Esophagus (tissue), 2 donors: ENCODE data around the gene ZNF787. TPM values are rescaled to one million over a fixed set of nuclear protein-coding genes. Genes with fewer than 3 reads are reported as not detected.

Source experiments
- H3K27ac ChIP-seq, 2 donors: one replicate each; pipeline ENCODE4 v1.5.1; 2013; ENCODE audit warnings: low read depth in 2 of 2, mild to moderate bottlenecking in 2 of 2, inconsistent platforms in 1 of 2, low read length in 1 of 2, moderate library complexity in 1 of 2
- H3K27me3 ChIP-seq, 2 donors: one replicate each; pipeline ENCODE4 v1.6.1; 2013; ENCODE audit warnings: low read length in 2 of 2, control low read depth in 1 of 2, mild to moderate bottlenecking in 1 of 2; ENCODE audit not compliant: insufficient read depth in 2 of 2, control insufficient read depth in 1 of 2
- H3K36me3 ChIP-seq, 2 donors: one replicate each; pipeline ENCODE4 v1.6.1; 2013; ENCODE audit warnings: low read length in 1 of 2; ENCODE audit not compliant: control insufficient read depth in 2 of 2, insufficient read depth in 2 of 2
- H3K4me1 ChIP-seq, 2 donors: one replicate each; pipeline ENCODE4 v1.6.1; 2013; ENCODE audit warnings: low read length in 1 of 2; ENCODE audit not compliant: control insufficient read depth in 2 of 2, insufficient read depth in 2 of 2
- H3K4me3 ChIP-seq, 2 donors: one replicate each; pipeline ENCODE4 v1.5.1; 2013; ENCODE audit warnings: low read length in 2 of 2, mild to moderate bottlenecking in 2 of 2, low read depth in 1 of 2, moderate library complexity in 1 of 2
- H3K9me3 ChIP-seq, 2 donors: one replicate each; pipeline ENCODE4 v1.6.1; 2013; ENCODE audit warnings: mild to moderate bottlenecking in 2 of 2, low read depth in 1 of 2, low read length in 1 of 2, moderate library complexity in 1 of 2; ENCODE audit not compliant: control insufficient read depth in 2 of 2, insufficient read depth in 1 of 2
- WGBS, 2 donors: extraction: QIAGEN DNeasy Blood & Tissue Kit; methylation state at CpG; one replicate each; pipeline ENCODE4 v1.1.7; 2013; 5-methylcytosine and 5-hydroxymethylcytosine counted together
- polyA plus RNA-seq, 2 donors: library from polyadenylated mRNA; stranded (reverse); fragments of 200-250 nt; gene quantifications; one replicate each; pipeline ENCODE4 v1.2.3, GENCODE V29; 2013
- donor health status: healthy with polysubstance abuse.
- donor health status: Bipolar disorder and iron deficiency.

ZNF787 gene
- polyA plus RNA-seq, 2 donors: 17.0 to 19.0 TPM

GRCh38 chr19:56138069-56138468, 17.0 kb upstream of the ZNF787 start:
- Histone ChIP-seq H3K4me3 (no peak overlapping the region), H3K9me3 (no peaks in the 10 kb centered on the region), H3K4me1 (peaks cover 4 to 14% of the 10 kb centered on the region in 2 donors), H3K36me3 (no peaks in the 10 kb centered on the region), H3K27ac (peak overlapping the region; percentile 26 to 58), H3K27me3 (no peaks in the 10 kb centered on the region)
- 38 to 51% methylated on average over 3 of the region's 3 CpGs for WGBS, 2 donors

GRCh38 chr19:56137405-56137804, 16.3 kb upstream of the ZNF787 start:
- Histone ChIP-seq H3K36me3 (no peaks in the 10 kb centered on the region), H3K27ac (peak overlapping the region; percentile 40 to 62), H3K4me3 (no peak overlapping the region), H3K27me3 (no peaks in the 10 kb centered on the region), H3K9me3 (no peaks in the 10 kb centered on the region), H3K4me1 (peaks cover 0 to 8% of the 10 kb centered on the region in 2 donors)
- WGBS, 2 donors: 44 to 49% methylated on average over 6 of the region's 6 CpGs

- no peaks in the 10 kb centered on the region for H3K9me3 ChIP-seq
- no peak overlapping the region for H3K4me3 ChIP-seq
- 69 to 78% methylated on average over 10 of the region's 10 CpGs for WGBS, 2 donors
- H3K27ac ChIP-seq: no peak overlapping the region
- peaks cover 0 to 8% of the 10 kb centered on the region in 2 donors for H3K4me1 ChIP-seq
- H3K36me3 ChIP-seq: no peaks in the 10 kb centered on the region
- H3K27me3 ChIP-seq: no peaks in the 10 kb centered on the region
Observed at GRCh38 chr19:56136362-56136761, 15.3 kb upstream of the ZNF787 start.

- H3K4me1 ChIP-seq: peaks cover 0 to 4% of the 10 kb centered on the region in 2 donors
- H3K36me3 ChIP-seq: no peaks in the 10 kb centered on the region
- 59 to 74% methylated on average over 5 of the region's 5 CpGs for WGBS, 2 donors
- no peaks in the 10 kb centered on the region for H3K9me3 ChIP-seq
- H3K4me3 ChIP-seq: no peak overlapping the region
- H3K27me3 ChIP-seq: no peaks in the 10 kb centered on the region
- no peak overlapping the region for H3K27ac ChIP-seq
Observed at GRCh38 chr19:56134654-56134921, 13.5 kb upstream of the ZNF787 start.

DNA sequence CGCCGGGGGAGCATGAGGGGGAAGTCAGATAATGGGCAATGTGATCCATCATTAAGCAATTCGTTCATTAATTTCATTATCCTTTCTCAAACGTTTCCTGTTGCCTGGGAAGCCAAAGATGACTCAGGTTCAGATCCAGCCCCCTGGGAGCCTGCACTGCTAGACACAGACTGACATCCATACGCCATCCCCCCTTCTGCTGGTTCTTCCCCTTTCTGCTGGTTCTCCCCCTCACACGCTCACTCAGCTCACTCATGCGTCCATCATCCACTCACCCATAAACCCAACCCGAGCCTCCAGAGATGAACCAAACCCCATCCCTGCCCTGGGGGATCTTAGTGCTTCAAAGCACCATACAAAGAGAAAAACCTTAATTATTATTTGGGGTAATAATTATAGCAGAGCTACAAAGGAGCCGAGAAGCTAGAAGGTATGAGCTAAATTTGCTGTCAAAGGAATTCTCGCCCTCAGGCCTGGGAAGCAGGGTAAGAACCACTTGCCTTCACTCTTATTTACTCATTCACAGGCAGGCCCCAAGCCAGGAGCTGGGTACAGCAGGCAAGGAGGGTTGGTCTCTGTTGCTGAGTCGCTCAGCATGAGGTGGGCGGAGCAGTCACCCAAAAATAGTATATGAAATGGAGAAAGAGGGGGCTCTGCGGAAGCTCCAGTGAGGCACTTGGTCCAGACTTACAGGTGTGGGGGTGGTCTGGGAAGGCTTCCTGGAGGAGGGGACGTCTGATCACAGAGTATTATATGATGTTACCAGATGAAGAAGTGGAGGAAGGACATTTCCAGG, 13.0 kb upstream of the ZNF787 start:
- Histone ChIP-seq H3K4me3 (no peak overlapping the region), H3K4me1 (peaks cover 0 to 4% of the 10 kb centered on the region in 2 donors), H3K9me3 (no peaks in the 10 kb centered on the region), H3K27me3 (no peaks in the 10 kb centered on the region), H3K36me3 (no peaks in the 10 kb centered on the region), H3K27ac (no peak overlapping the region)
- 56 to 66% methylated on average over 14 of the region's 14 CpGs for WGBS, 2 donors

GRCh38 chr19:56132316-56132822, 11.3 kb upstream of the ZNF787 start:
- Histone ChIP-seq H3K9me3 (no peaks in the 10 kb centered on the region), H3K27ac (peak overlapping the region in 1 of 2 donors; percentile 40), H3K36me3 (no peaks in the 10 kb centered on the region), H3K27me3 (no peaks in the 10 kb centered on the region), H3K4me3 (no peak overlapping the region), H3K4me1 (peaks cover 0 to 4% of the 10 kb centered on the region in 2 donors)
- WGBS, 2 donors: 35 to 52% methylated on average over 14 of the region's 14 CpGs

DNA sequence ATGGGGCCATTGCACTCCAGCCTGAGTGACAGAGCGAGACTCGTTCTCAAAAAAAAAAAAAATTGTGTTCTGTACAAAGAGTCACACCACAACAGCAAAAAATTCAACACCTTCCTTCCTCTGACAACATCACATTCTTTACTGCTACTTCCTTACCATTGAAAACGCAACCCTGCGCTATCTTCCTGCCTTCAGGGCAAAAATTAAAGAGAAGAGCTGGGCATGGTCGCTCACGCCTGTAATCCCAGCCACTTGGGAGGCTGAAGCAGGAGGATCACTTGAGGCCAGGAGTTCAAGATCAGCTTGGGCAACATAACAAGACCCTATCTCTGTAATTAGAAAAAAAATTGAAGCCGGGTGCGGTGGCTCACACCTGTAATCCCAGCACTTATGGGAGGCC, 10.6 kb upstream of the ZNF787 start:
- no peaks in the 10 kb centered on the region for H3K9me3 ChIP-seq
- peaks cover 0 to 4% of the 10 kb centered on the region in 2 donors for H3K4me1 ChIP-seq
- H3K36me3 ChIP-seq: no peaks in the 10 kb centered on the region
- H3K27me3 ChIP-seq: no peaks in the 10 kb centered on the region
- H3K4me3 ChIP-seq: no peak overlapping the region
- H3K27ac ChIP-seq: peak overlapping the region in 1 of 2 donors; percentile 40
- WGBS, 2 donors: 86 to 91% methylated on average over 8 of the region's 8 CpGs

DNA sequence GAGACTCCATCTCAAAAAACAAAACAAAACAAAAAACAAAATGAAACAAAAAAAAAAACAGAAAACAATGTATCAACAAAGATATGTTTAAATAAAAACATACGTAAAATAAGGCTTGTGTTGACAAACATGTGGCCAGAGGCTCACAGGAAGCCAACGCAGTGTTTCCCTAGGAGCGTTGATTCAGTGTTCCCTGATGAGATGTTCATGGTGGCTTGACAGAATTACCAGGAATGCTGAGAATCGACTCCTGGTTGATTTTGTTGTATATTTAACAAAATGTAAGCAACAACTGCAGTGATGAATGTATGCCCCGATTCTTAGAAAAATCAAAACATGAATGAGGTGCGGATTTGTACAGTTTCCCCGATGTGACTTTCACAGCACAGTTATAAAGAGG, 8.9 kb upstream of the ZNF787 start:
- Histone ChIP-seq H3K9me3 (no peaks in the 10 kb centered on the region), H3K27me3 (no peaks in the 10 kb centered on the region), H3K4me3 (no peak overlapping the region), H3K4me1 (no peaks in the 10 kb centered on the region), H3K27ac (no peak overlapping the region), H3K36me3 (no peaks in the 10 kb centered on the region)
- 82 to 84% methylated on average over 7 of the region's 7 CpGs for WGBS, 2 donors

GRCh38 chr19:56126983-56127780, 6.1 kb upstream of the ZNF787 start:
- Histone ChIP-seq H3K36me3 (no peaks in the 10 kb centered on the region), H3K27me3 (no peaks in the 10 kb centered on the region), H3K4me3 (no peak overlapping the region), H3K27ac (no peak overlapping the region), H3K9me3 (no peaks in the 10 kb centered on the region), H3K4me1 (no peaks in the 10 kb centered on the region)
- WGBS, 2 donors: 91% methylated on average over 19 of the region's 19 CpGs
